H9 (cell line): ENCODE measurements around the gene ADI1. TPM values are rescaled to one million over a fixed set of nuclear protein-coding genes. Genes with fewer than 3 reads are reported as not detected.

Experiments used
- DNase-seq: peaks from one replicate; pipeline ENCODE4 v3.0.0-alpha.2; 2017
- H2AFZ ChIP-seq: one replicate; pipeline ENCODE4 v1.6.1; 2013; ENCODE audit warnings: mild to moderate bottlenecking, low read length, control low read depth, moderate library complexity
- H2AK5ac ChIP-seq: 2 replicates; pipeline ENCODE4 v1.6.1; 2013; ENCODE audit warnings: low read length, control low read depth, mixed read lengths; ENCODE audit not compliant: insufficient read length
- H2BK120ac ChIP-seq: one replicate; pipeline ENCODE4 v1.6.1; 2013; ENCODE audit warnings: low read depth, mild to moderate bottlenecking, low read length, control low read depth, inconsistent platforms; ENCODE audit not compliant: poor library complexity, severe bottlenecking
- H2BK12ac ChIP-seq: 2 replicates; pipeline ENCODE4 v1.6.1; 2013; ENCODE audit warnings: low read length, control low read depth, mixed read lengths, low read depth; ENCODE audit not compliant: insufficient read length
- H2BK15ac ChIP-seq: 2 replicates; pipeline ENCODE4 v1.6.1; 2013; ENCODE audit warnings: low read depth, low read length, control low read depth
- H2BK20ac ChIP-seq: one replicate; pipeline ENCODE4 v1.6.1; 2013; ENCODE audit warnings: low read depth, mild to moderate bottlenecking, low read length, control low read depth, inconsistent platforms; ENCODE audit not compliant: poor library complexity, severe bottlenecking
- H2BK5ac ChIP-seq: 2 replicates; pipeline ENCODE4 v1.6.1; 2013; ENCODE audit warnings: low read length, control low read depth, mixed read lengths; ENCODE audit not compliant: insufficient read length
- H3K14ac ChIP-seq: 2 replicates; pipeline ENCODE4 v1.6.1; 2013; ENCODE audit warnings: low read length, control low read depth; ENCODE audit not compliant: insufficient read depth
- H3K18ac ChIP-seq: 2 replicates; pipeline ENCODE4 v1.6.1; 2013; ENCODE audit warnings: low read depth, mild to moderate bottlenecking, mixed read lengths, low read length, control low read depth; ENCODE audit not compliant: insufficient read length
- H3K23ac ChIP-seq: 2 replicates; pipeline ENCODE4 v1.6.1; 2013; ENCODE audit warnings: low read length, control low read depth, mixed read lengths, low read depth; ENCODE audit not compliant: insufficient read length
- H3K23me2 ChIP-seq: 2 replicates; pipeline ENCODE4 v1.6.1; 2013; ENCODE audit warnings: low read depth, mild to moderate bottlenecking, mixed read lengths, low read length, control low read depth; ENCODE audit not compliant: insufficient read length, poor library complexity, severe bottlenecking
- H3K27ac ChIP-seq: 2 replicates; pipeline ENCODE4 v1.5.1; 2013; ENCODE audit warnings: low read length, control low read depth, mixed read lengths, low read depth; ENCODE audit not compliant: insufficient read length
- H3K27me3 ChIP-seq: 2 replicates; pipeline ENCODE4 v1.6.1; 2013; ENCODE audit warnings: low read length, control low read depth, inconsistent platforms; ENCODE audit not compliant: insufficient read depth
- H3K4ac ChIP-seq: 2 replicates; pipeline ENCODE4 v1.6.1; 2013; ENCODE audit warnings: low read depth, mild to moderate bottlenecking, control low read depth, inconsistent platforms, low read length, moderate library complexity
- H3K4me1 ChIP-seq: 2 replicates; pipeline ENCODE4 v1.6.1; 2013; ENCODE audit warnings: low read length, control low read depth, inconsistent platforms; ENCODE audit not compliant: insufficient read depth
- H3K4me2 ChIP-seq: 2 replicates; pipeline ENCODE4 v1.6.1; 2013; ENCODE audit warnings: low read length, control low read depth, mixed read lengths; ENCODE audit not compliant: insufficient read length, insufficient read depth
- H3K56ac ChIP-seq: 2 replicates; pipeline ENCODE4 v1.6.1; 2013; ENCODE audit warnings: low read depth, mild to moderate bottlenecking, mixed read lengths, low read length, control low read depth; ENCODE audit not compliant: insufficient read length
- H3K79me1 ChIP-seq: 2 replicates; pipeline ENCODE4 v1.6.1; 2013; ENCODE audit warnings: low read depth, mild to moderate bottlenecking, moderate library complexity, low read length, control low read depth, inconsistent platforms; ENCODE audit not compliant: insufficient read depth, poor library complexity, severe bottlenecking
- H3K79me2 ChIP-seq: 2 replicates; pipeline ENCODE4 v1.6.1; 2013; ENCODE audit warnings: low read length, control low read depth, inconsistent platforms; ENCODE audit not compliant: insufficient read depth
- H3K9ac ChIP-seq: 2 replicates; pipeline ENCODE4 v1.6.1; 2013; ENCODE audit warnings: low read length, control low read depth, mixed read lengths; ENCODE audit not compliant: insufficient read length; ENCODE audit errors: extremely low read depth
- H3K9me3 ChIP-seq: one replicate; pipeline ENCODE4 v1.6.1; 2013; ENCODE audit warnings: low read depth, low read length, inconsistent platforms; ENCODE audit not compliant: control insufficient read depth
- H3T11ph ChIP-seq: one replicate; pipeline ENCODE4 v1.6.1; 2013; ENCODE audit warnings: mild to moderate bottlenecking, low read length, control low read depth, inconsistent platforms
- H4K20me1 ChIP-seq: one replicate; pipeline ENCODE4 v1.6.1; 2013; ENCODE audit not compliant: control insufficient read depth, insufficient read length, insufficient read depth
- H4K5ac ChIP-seq: 2 replicates; pipeline ENCODE4 v1.6.1; 2013; ENCODE audit warnings: low read depth, mild to moderate bottlenecking, mixed read lengths, low read length, control low read depth; ENCODE audit not compliant: insufficient read length
- H4K8ac ChIP-seq: replicated peaks from 2 replicates; pipeline ENCODE4 v1.6.1; 2013; ENCODE audit warnings: low read length, control low read depth, mixed read lengths, low read depth; ENCODE audit not compliant: insufficient read length
- H4K91ac ChIP-seq: 2 replicates; pipeline ENCODE4 v1.6.1; 2013; ENCODE audit warnings: low read depth, mild to moderate bottlenecking, moderate library complexity, mixed read lengths, low read length, control low read depth; ENCODE audit not compliant: insufficient read length
- H3K27ac Mint-ChIP-seq, 3 experiments: 2 replicates in 2 of 3; 3 replicates in 1 of 3; pipeline ENCODE4 v1.8.0; 2020 to 2021; ENCODE audit warnings: mixed read lengths in 3 of 3, mild to moderate bottlenecking in 1 of 3, moderate library complexity in 1 of 3
- H3K27me3 Mint-ChIP-seq: 2 replicates; pipeline ENCODE4 v1.8.0; 2021; ENCODE audit warnings: low read depth, mild to moderate bottlenecking, moderate library complexity, mixed read lengths
- H3K36me3 Mint-ChIP-seq, 3 experiments: 2 replicates in 2 of 3; 3 replicates in 1 of 3; pipeline ENCODE4 v1.8.0; 2020 to 2021; ENCODE audit warnings: low read depth in 3 of 3, mixed read lengths in 3 of 3; ENCODE audit not compliant: insufficient read depth in 1 of 3
- H3K4me1 Mint-ChIP-seq, 2 experiments: 2 replicates each; pipeline ENCODE4 v1.8.0; 2020; ENCODE audit warnings: mixed read lengths in 2 of 2
- H3K4me3 Mint-ChIP-seq, 2 experiments: 2 replicates in 1 of 2; 3 replicates in 1 of 2; pipeline ENCODE4 v1.8.0; 2020 to 2021; ENCODE audit warnings: mild to moderate bottlenecking in 2 of 2, mixed read lengths in 2 of 2, moderate library complexity in 1 of 2
- H3K9me3 Mint-ChIP-seq, 2 experiments: 2 replicates in 1 of 2; 3 replicates in 1 of 2; pipeline ENCODE4 v1.8.0; 2020; ENCODE audit warnings: mild to moderate bottlenecking in 2 of 2, mixed read lengths in 2 of 2, moderate library complexity in 1 of 2
- WGBS: extraction: QIAGEN DNeasy Blood & Tissue Kit; methylation state at CpG from one replicate; pipeline ENCODE4 v1.1.7; 2013; ENCODE audit warnings: missing lambda C conversion rate, low lambda C conversion rate, mixed read lengths; ENCODE audit not compliant: insufficient read length; ENCODE audit errors: extremely low coverage; 5-methylcytosine and 5-hydroxymethylcytosine counted together
- total RNA-seq: library from RNA; stranded (reverse); gene quantifications from 2 replicates; pipeline ENCODE4 v1.2.1, GENCODE V29; 2021
- TF ChIP-seq, protein P1 (sequence below): fragments of 200-600 bp; sonication (generic); conservative IDR thresholded peaks from 3 replicates; pipeline ENCODE4 v1.8.0; 2021; ENCODE audit warnings: antibody characterized with exemption, mild to moderate bottlenecking

ADI1 gene
- total RNA-seq, 1 experiment from 2014 or later = 23.4 TPM

DNA sequence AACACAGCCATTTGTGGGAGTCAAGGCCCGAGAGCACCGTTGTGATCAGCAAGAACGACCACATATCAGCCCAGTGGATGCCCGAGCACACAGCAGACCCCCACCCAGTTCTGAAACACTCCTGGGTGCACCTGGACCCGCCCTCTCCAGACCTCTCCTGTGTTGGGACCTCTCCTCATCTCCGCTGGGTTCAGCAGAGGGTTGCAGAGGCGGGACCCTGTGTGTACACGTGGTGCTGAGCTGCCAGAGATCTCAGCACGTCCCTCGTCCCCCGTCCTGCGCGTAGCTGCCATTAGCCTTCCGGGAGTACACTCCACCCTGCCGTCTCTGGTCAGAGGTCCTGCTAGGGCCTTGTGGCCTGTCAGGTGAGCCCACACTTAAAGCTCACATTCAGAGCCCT lies 51.7 kb downstream of the ADI1 start:
- WGBS = no CpG with 5 or more reads among the region's 15 CpGs
- H3K79me1 ChIP-seq = no peaks in the 10 kb centered on the region
- H2BK120ac ChIP-seq = no peak overlapping the region
- no peak overlapping the region for H3K18ac ChIP-seq
- Mint-ChIP-seq H3K27me3 (no peaks in the 10 kb centered on the region), H3K4me3 (no peak overlapping the region; a peak in 1 of 5 replicates), H3K4me1 (peaks cover 9 to 17% of the 10 kb centered on the region in 2 experiments), H3K9me3 (no peaks in the 10 kb centered on the region), H3K27ac (no peak overlapping the region; a peak in 2 of 7 replicates), H3K36me3 (peaks cover 18 to 49% (median 27%) of the 10 kb centered on the region in 3 experiments; a peak in 6 of 7 replicates)
- no peak overlapping the region for H2AK5ac ChIP-seq
- H3K9ac ChIP-seq = no peak overlapping the region
- H4K8ac ChIP-seq = no peak overlapping the region
- H3K4me2 ChIP-seq = no peak overlapping the region
- no peaks in the 10 kb centered on the region for H3K9me3 ChIP-seq
- TF ChIP-seq, protein P1, sequence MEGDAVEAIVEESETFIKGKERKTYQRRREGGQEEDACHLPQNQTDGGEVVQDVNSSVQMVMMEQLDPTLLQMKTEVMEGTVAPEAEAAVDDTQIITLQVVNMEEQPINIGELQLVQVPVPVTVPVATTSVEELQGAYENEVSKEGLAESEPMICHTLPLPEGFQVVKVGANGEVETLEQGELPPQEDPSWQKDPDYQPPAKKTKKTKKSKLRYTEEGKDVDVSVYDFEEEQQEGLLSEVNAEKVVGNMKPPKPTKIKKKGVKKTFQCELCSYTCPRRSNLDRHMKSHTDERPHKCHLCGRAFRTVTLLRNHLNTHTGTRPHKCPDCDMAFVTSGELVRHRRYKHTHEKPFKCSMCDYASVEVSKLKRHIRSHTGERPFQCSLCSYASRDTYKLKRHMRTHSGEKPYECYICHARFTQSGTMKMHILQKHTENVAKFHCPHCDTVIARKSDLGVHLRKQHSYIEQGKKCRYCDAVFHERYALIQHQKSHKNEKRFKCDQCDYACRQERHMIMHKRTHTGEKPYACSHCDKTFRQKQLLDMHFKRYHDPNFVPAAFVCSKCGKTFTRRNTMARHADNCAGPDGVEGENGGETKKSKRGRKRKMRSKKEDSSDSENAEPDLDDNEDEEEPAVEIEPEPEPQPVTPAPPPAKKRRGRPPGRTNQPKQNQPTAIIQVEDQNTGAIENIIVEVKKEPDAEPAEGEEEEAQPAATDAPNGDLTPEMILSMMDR = no peak
- H3K27me3 ChIP-seq = no peaks in the 10 kb centered on the region
- no peak overlapping the region for H3K14ac ChIP-seq
- DNase-seq = no peak
- no peaks in the 10 kb centered on the region for H4K20me1 ChIP-seq
- no peak overlapping the region for H2BK15ac ChIP-seq
- H3T11ph ChIP-seq = no peak overlapping the region
- no peak overlapping the region for H2BK5ac ChIP-seq
- no peaks in the 10 kb centered on the region for H3K4me1 ChIP-seq
- H3K4ac ChIP-seq = no peak overlapping the region
- H3K23me2 ChIP-seq = no peaks in the 10 kb centered on the region
- H2BK20ac ChIP-seq = no peak overlapping the region
- H2BK12ac ChIP-seq = no peak overlapping the region
- no peak overlapping the region for H4K91ac ChIP-seq
- no peak overlapping the region for H3K27ac ChIP-seq
- H3K79me2 ChIP-seq = no peaks in the 10 kb centered on the region
- no peak overlapping the region for H3K56ac ChIP-seq
- H3K23ac ChIP-seq = no peak overlapping the region
- H2AFZ ChIP-seq = no peak overlapping the region
- no peak overlapping the region for H4K5ac ChIP-seq
